ENCODE results near the gene ARHGEF33.

The ARHGEF33 gene

GRCh38 chr2:38909872-38910271 is 20.2 kb downstream of the ARHGEF33 start:
- H3K36me3 ChIP-seq (ENCODE audit: control insufficient read depth, insufficient read depth, low read length): no peaks in the 10 kb centered on the region
- no peak for DNase-seq (ENCODE audit: extremely low read depth, insufficient read length)
- no peaks in the 10 kb centered on the region for H3K27me3 ChIP-seq (replicated peaks; ENCODE audit: control insufficient read depth, insufficient read depth, low read length)
- TF ChIP-seq CTCF (IDR thresholded peaks at IDR 0.05; ENCODE audit: insufficient read depth, low read length, poor library complexity, severe bottlenecking): no peak
- no peak overlapping the region for H3K4me3 ChIP-seq (replicated peaks; ENCODE audit: low read depth, low read length)

- Histone ChIP-seq H3K4me3 (replicated peaks; ENCODE audit: low read depth, low read length) (no peak overlapping the region), H3K27me3 (replicated peaks; ENCODE audit: control insufficient read depth, insufficient read depth, low read length) (no peaks in the 10 kb centered on the region; the same call in 1 of the 2 replicates), H3K36me3 (ENCODE audit: control insufficient read depth, insufficient read depth, low read length) (no peaks in the 10 kb centered on the region)
- TF ChIP-seq CTCF (IDR thresholded peaks at IDR 0.05; ENCODE audit: insufficient read depth, low read length, poor library complexity, severe bottlenecking): no peak
- DNase-seq (ENCODE audit: extremely low read depth, insufficient read length): no peak
Observed at GRCh38 chr2:38911191-38911590, 21.5 kb downstream of the ARHGEF33 start.

- TF ChIP-seq CTCF (IDR thresholded peaks at IDR 0.05; ENCODE audit: insufficient read depth, low read length, poor library complexity, severe bottlenecking): no peak
- no peak for DNase-seq (ENCODE audit: extremely low read depth, insufficient read length)
- Histone ChIP-seq H3K4me3 (replicated peaks; ENCODE audit: low read depth, low read length) (no peak overlapping the region), H3K36me3 (ENCODE audit: control insufficient read depth, insufficient read depth, low read length) (no peaks in the 10 kb centered on the region), H3K27me3 (replicated peaks; ENCODE audit: control insufficient read depth, insufficient read depth, low read length) (no peaks in the 10 kb centered on the region; the same call in 1 of the 2 replicates)
Observed at GRCh38 chr2:38912619-38913018, 22.9 kb downstream of the ARHGEF33 start.

GRCh38 chr2:38922389-38922788 is 32.7 kb downstream of the ARHGEF33 start:
- H3K27me3 ChIP-seq (replicated peaks; ENCODE audit: control insufficient read depth, insufficient read depth, low read length): no peaks in the 10 kb centered on the region
- no peak for DNase-seq (ENCODE audit: extremely low read depth, insufficient read length)
- no peak for TF ChIP-seq CTCF (IDR thresholded peaks at IDR 0.05; ENCODE audit: insufficient read depth, low read length, poor library complexity, severe bottlenecking)
- no peak overlapping the region for H3K4me3 ChIP-seq (replicated peaks; ENCODE audit: low read depth, low read length)
- H3K36me3 ChIP-seq (ENCODE audit: control insufficient read depth, insufficient read depth, low read length): no peaks in the 10 kb centered on the region

- DNase-seq (ENCODE audit: extremely low read depth, insufficient read length): no peak
- Histone ChIP-seq H3K4me3 (replicated peaks; ENCODE audit: low read depth, low read length) (no peak overlapping the region), H3K36me3 (ENCODE audit: control insufficient read depth, insufficient read depth, low read length) (no peaks in the 10 kb centered on the region), H3K27me3 (replicated peaks; ENCODE audit: control insufficient read depth, insufficient read depth, low read length) (no peaks in the 10 kb centered on the region)
- TF ChIP-seq CTCF (IDR thresholded peaks at IDR 0.05; ENCODE audit: insufficient read depth, low read length, poor library complexity, severe bottlenecking): no peak
Observed at GRCh38 chr2:38922902-38923301, 33.2 kb downstream of the ARHGEF33 start.

GRCh38 chr2:38925982-38926381 is 36.3 kb downstream of the ARHGEF33 start:
- H3K27me3 ChIP-seq (replicated peaks; ENCODE audit: control insufficient read depth, insufficient read depth, low read length): no peaks in the 10 kb centered on the region
- no peaks in the 10 kb centered on the region for H3K36me3 ChIP-seq (ENCODE audit: control insufficient read depth, insufficient read depth, low read length)
- H3K4me3 ChIP-seq (replicated peaks; ENCODE audit: low read depth, low read length): no peak overlapping the region
- no peak for DNase-seq (ENCODE audit: extremely low read depth, insufficient read length)
- no peak for TF ChIP-seq CTCF (IDR thresholded peaks at IDR 0.05; ENCODE audit: insufficient read depth, low read length, poor library complexity, severe bottlenecking)

Data from GM06990 (cell line).